ENCODE measurements around the gene DNAJB9. TPM values are rescaled to one million over a fixed set of nuclear protein-coding genes. Genes with fewer than 3 reads are reported as not detected.

Gene DNAJB9
- total RNA-seq, 1 donor from 2014 or later, result 49.5 TPM

- no peaks in the 10 kb centered on the region for H3K27me3 ChIP-seq (ENCODE audit: control insufficient read depth, insufficient read depth, low read length)
- no peak overlapping the region for H3K4me3 ChIP-seq (ENCODE audit: low read depth, low read length)
- no peaks in the 10 kb centered on the region for H3K36me3 ChIP-seq (ENCODE audit: control insufficient read depth, insufficient read depth, low read length)
- DNase-seq (ENCODE audit: low read depth), result no peak
- TF ChIP-seq, protein P1, sequence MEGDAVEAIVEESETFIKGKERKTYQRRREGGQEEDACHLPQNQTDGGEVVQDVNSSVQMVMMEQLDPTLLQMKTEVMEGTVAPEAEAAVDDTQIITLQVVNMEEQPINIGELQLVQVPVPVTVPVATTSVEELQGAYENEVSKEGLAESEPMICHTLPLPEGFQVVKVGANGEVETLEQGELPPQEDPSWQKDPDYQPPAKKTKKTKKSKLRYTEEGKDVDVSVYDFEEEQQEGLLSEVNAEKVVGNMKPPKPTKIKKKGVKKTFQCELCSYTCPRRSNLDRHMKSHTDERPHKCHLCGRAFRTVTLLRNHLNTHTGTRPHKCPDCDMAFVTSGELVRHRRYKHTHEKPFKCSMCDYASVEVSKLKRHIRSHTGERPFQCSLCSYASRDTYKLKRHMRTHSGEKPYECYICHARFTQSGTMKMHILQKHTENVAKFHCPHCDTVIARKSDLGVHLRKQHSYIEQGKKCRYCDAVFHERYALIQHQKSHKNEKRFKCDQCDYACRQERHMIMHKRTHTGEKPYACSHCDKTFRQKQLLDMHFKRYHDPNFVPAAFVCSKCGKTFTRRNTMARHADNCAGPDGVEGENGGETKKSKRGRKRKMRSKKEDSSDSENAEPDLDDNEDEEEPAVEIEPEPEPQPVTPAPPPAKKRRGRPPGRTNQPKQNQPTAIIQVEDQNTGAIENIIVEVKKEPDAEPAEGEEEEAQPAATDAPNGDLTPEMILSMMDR (IDR thresholded peaks at IDR 0.05; ENCODE audit: insufficient read depth, low read length, poor library complexity, severe bottlenecking), result no peak
These were observed 19.5 kb downstream of the DNAJB9 start for GRCh38 chr7:108589199-108589598.

GRCh38 chr7:108589874-108590273, 20.2 kb downstream of the DNAJB9 start:
- Histone ChIP-seq H3K36me3 (ENCODE audit: control insufficient read depth, insufficient read depth, low read length) (no peaks in the 10 kb centered on the region), H3K27me3 (ENCODE audit: control insufficient read depth, insufficient read depth, low read length) (no peaks in the 10 kb centered on the region), H3K4me3 (ENCODE audit: low read depth, low read length) (no peak overlapping the region)
- TF ChIP-seq, protein P1 (IDR thresholded peaks at IDR 0.05; ENCODE audit: insufficient read depth, low read length, poor library complexity, severe bottlenecking), result no peak
- DNase-seq (ENCODE audit: low read depth), result no peak

- TF ChIP-seq, protein P1 (IDR thresholded peaks at IDR 0.05; ENCODE audit: insufficient read depth, low read length, poor library complexity, severe bottlenecking), result no peak
- DNase-seq (ENCODE audit: low read depth), result no peak
- H3K36me3 ChIP-seq (ENCODE audit: control insufficient read depth, insufficient read depth, low read length), result no peaks in the 10 kb centered on the region
- H3K4me3 ChIP-seq (ENCODE audit: low read depth, low read length), result no peak overlapping the region
- H3K27me3 ChIP-seq (ENCODE audit: control insufficient read depth, insufficient read depth, low read length), result no peaks in the 10 kb centered on the region
These were observed 20.9 kb downstream of the DNAJB9 start for GRCh38 chr7:108590606-108591005.

DNA sequence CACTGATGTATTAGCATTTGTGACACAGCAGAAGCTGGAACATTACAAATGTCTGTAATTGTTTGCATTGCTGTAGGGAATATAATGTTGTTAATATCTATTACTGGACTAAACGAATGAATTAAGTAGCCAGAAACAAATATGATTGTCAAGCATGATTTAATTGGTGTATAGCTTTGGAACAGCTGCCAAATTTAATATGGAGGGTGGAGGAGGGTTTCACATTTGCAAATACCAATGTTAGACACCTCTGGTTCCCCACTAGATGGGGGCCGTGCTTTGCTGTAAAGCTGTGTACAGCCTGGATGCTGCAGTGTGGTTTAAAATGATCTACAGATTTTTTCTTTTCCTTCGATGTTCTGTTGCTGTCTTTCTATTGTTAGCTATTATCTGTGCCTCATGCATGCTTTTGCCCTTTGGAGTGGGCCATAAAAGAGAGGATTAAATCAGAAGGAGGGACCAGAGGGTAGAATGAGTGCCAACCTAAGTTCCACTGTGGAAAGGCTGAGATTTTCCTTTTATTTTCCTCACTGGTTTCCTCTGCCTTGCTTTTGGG, 23.1 kb downstream of the DNAJB9 start:
- no peak for DNase-seq (ENCODE audit: low read depth)
- TF ChIP-seq, protein P1 (IDR thresholded peaks at IDR 0.05; ENCODE audit: insufficient read depth, low read length, poor library complexity, severe bottlenecking), result peak; percentile 42

GRCh38 chr7:108596560-108596959, 26.9 kb downstream of the DNAJB9 start:
- DNase-seq (ENCODE audit: low read depth), result no peak
- TF ChIP-seq, protein P1 (IDR thresholded peaks at IDR 0.05; ENCODE audit: insufficient read depth, low read length, poor library complexity, severe bottlenecking), result no peak
- Histone ChIP-seq H3K36me3 (ENCODE audit: control insufficient read depth, insufficient read depth, low read length) (no peaks in the 10 kb centered on the region), H3K27me3 (ENCODE audit: control insufficient read depth, insufficient read depth, low read length) (no peaks in the 10 kb centered on the region), H3K4me3 (ENCODE audit: low read depth, low read length) (no peak overlapping the region)

More for the DNA sequence above, 23.1 kb downstream of the DNAJB9 start:
- Histone ChIP-seq H3K36me3 (ENCODE audit: control insufficient read depth, insufficient read depth, low read length) (no peaks in the 10 kb centered on the region), H3K27me3 (ENCODE audit: control insufficient read depth, insufficient read depth, low read length) (no peaks in the 10 kb centered on the region), H3K4me3 (ENCODE audit: low read depth, low read length) (no peak overlapping the region)

DNA sequence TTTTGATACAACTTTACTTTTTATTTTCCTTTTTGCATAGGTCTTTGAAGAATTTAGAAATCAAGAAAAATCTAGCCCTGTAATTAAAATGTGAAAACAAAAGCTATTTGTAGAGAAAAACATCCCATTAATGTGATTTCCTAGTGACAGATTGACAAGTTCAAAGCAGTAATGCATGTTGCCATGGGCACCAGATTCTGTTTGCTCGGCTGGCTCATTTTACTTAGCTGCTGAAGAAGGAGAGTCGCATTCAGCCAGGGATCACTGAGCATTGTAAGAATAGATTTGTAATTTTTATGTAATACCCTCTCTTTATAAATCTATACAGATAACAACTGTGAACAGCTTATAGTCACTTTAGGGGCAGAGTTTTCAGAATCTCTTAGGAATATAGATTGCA, 28.5 kb downstream of the DNAJB9 start:
- no peak for DNase-seq (ENCODE audit: low read depth)
- TF ChIP-seq, protein P1 (IDR thresholded peaks at IDR 0.05; ENCODE audit: insufficient read depth, low read length, poor library complexity, severe bottlenecking), result no peak

More for the DNA sequence above, 28.5 kb downstream of the DNAJB9 start:
- Histone ChIP-seq H3K36me3 (ENCODE audit: control insufficient read depth, insufficient read depth, low read length) (no peaks in the 10 kb centered on the region), H3K4me3 (ENCODE audit: low read depth, low read length) (no peak overlapping the region), H3K27me3 (ENCODE audit: control insufficient read depth, insufficient read depth, low read length) (no peaks in the 10 kb centered on the region)

Measured in kidney epithelial cell (primary cell).